ENCODE measurements around the gene TBCC.
A peak's percentile ranks its signal among the peaks of the same experiment; 100 is the strongest.

Gene TBCC, protein sequence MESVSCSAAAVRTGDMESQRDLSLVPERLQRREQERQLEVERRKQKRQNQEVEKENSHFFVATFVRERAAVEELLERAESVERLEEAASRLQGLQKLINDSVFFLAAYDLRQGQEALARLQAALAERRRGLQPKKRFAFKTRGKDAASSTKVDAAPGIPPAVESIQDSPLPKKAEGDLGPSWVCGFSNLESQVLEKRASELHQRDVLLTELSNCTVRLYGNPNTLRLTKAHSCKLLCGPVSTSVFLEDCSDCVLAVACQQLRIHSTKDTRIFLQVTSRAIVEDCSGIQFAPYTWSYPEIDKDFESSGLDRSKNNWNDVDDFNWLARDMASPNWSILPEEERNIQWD

DNA sequence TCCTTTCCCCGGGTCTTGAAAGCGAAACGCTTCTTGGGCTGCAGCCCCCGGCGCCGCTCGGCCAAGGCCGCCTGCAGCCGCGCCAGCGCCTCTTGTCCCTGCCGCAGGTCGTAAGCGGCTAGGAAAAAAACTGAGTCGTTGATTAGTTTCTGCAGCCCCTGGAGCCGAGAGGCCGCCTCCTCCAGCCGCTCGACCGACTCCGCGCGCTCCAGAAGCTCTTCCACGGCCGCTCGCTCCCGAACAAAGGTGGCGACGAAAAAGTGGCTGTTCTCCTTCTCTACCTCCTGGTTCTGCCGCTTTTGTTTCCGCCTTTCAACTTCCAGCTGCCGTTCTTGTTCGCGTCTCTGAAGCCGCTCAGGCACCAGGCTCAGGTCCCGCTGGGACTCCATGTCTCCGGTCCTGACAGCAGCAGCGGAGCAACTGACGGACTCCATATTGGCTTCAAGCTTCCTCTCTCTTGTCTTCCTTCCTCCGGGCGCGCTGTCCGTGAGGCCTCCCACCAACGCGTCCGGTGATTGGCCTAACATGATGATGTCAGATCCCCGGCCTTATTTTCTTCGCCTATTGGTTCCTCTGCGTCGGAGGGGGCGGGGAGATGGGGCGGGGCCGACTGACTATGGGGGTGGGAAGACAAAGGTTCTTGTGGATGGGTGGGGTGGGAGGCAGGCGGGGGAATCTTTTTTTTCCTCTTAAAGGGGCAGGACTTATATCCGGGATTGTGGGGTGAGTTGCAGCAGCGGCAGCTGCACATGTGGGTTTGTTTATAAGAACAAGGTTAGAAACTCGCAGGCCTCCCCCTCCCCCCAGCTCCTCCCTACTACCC lies at the start of gene TBCC:
TSS of gene TBCC (minus strand) at position 464 of the 823 bp plus-strand sequence. CDS start at position 434, 30 bp downstream.
- peak; percentile 99 for DNase-seq (ENCODE audit: low read depth in 2 of 2)
- no peak for TF ChIP-seq CTCF (IDR thresholded peaks at IDR 0.05; ENCODE audit: low read depth, low read length)

GRCh38 chr6:42795651-42796050 lies 49.7 kb upstream of the TBCC start:
- H3K4me3 ChIP-seq (replicated peaks in 1 of 2; ENCODE audit: low read depth in 2 of 2, low read length in 2 of 2) = no peak overlapping the region
- no peak for DNase-seq (ENCODE audit: low read depth in 2 of 2)

More for the DNA sequence above, at the start of gene TBCC:
- H3K4me3 ChIP-seq (replicated peaks in 1 of 2; ENCODE audit: low read depth in 2 of 2, low read length in 2 of 2) = peak within 1 kb of the TSS; percentile 77 to 95

DNA sequence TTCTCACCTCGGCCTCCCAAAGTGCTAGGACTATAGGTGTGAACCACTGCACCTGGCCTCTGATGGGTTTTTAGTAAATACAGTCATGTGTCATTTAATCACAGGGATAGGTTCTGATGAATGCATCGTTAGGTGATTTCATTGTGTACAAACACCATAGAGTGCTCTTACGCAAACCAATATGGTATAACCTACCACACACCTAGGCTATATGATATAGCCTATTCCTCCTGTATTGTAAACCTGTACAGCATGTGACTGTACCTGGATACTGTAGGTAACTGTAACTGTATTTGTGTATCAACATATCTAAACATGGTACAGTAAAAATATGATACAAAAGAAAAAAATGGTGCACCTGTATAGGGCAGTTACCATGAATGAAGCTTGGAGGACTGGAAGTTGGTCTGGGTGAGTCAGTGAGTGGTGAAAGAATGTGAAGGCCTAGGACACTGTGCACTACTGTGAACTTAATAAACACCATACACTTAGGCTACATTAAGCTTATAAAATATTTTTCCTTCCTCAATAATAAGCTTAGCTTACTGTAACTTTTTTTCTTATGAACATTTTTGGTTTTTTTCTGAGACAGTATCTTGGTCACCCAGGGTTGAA lies 45.9 kb upstream of the TBCC start:
- DNase-seq (ENCODE audit: low read depth in 2 of 2) = peak in 1 of 2 donors; percentile 45
- no peak overlapping the region for H3K4me3 ChIP-seq (replicated peaks in 1 of 2; ENCODE audit: low read depth in 2 of 2, low read length in 2 of 2)
- TF ChIP-seq CTCF (IDR thresholded peaks at IDR 0.05; ENCODE audit: low read depth, low read length) = no peak

More at GRCh38 chr6:42795651-42796050, 49.7 kb upstream of the TBCC start:
- no peak for TF ChIP-seq CTCF (IDR thresholded peaks at IDR 0.05; ENCODE audit: low read depth, low read length)

DNA sequence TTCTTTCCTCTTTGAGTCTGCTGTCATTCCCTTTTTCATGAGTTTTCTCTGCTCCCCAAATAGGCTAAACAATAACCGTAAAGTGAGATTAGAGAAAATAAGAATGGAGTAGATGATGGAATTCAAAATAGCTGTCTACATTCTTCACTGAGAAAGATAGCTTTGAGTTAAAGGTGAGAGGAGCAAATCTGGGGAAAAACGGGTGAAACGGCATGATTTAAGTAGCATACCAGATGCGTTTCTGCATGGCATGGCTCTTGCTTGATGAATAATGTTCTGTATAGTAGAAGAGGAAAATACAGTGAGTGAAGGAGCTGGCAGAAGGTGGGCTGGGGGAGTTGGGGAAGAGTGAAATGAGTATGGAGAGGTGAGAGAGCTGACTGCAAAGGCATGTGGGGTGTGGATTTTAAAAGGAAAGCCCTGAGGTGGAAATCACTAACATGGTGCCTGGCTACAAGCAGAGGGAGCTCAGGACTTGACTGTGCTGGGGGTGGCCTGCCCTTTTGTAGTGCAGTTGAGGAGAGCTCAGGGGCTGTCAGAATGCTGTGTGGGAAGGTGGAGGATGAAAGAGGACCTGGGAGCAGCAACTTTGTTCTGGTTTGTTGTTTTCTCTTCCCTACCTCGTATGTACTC lies 44.8 kb upstream of the TBCC start:
- no peak overlapping the region for H3K4me3 ChIP-seq (replicated peaks in 1 of 2; ENCODE audit: low read depth in 2 of 2, low read length in 2 of 2)
- TF ChIP-seq CTCF (IDR thresholded peaks at IDR 0.05; ENCODE audit: low read depth, low read length) = no peak
- no peak for DNase-seq (ENCODE audit: low read depth in 2 of 2)

DNA sequence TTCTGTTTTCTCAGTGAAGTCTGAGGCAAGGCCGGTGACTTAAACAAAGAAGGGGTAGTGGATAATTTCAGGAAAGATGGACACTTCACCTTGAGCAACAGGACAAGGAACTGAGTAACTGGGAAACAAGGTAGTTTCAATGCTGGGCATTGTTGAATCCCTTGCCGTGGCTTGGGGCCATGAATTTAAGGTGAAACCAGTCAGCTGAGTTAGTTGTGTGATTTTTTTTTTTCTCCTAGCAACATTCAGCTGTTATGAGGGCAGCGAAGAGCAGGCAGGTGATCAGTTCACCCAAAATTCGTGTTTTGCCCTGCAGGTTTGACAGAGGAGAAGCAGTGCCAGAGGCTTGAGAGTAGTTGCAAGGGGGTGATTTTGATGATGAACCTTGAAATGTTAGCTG lies 42.8 kb upstream of the TBCC start:
- DNase-seq (ENCODE audit: low read depth in 2 of 2) = no peak
- TF ChIP-seq CTCF (IDR thresholded peaks at IDR 0.05; ENCODE audit: low read depth, low read length) = no peak
- H3K4me3 ChIP-seq (replicated peaks in 1 of 2; ENCODE audit: low read depth in 2 of 2, low read length in 2 of 2) = no peak overlapping the region

DNA sequence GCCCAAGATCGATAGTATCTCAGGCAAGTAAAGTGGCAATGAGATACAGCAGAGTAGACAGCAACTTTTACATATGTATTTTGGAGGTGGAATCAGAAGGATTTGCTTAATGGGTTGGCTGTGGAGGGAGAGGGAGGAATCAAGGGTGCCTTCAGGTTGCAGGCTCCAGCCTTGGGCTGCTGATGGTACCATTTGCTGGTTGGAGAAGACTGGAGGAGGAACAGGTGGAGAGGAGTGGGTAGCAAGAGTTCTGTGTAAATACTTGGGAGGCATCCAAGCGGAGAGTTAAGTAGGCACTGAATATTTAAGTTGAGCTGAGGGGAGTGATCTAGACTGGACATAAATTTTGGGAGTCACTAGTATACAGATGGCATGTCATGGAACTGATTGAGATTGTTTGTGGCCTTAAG lies 41.2 kb upstream of the TBCC start:
- no peak overlapping the region for H3K4me3 ChIP-seq (replicated peaks in 1 of 2; ENCODE audit: low read depth in 2 of 2, low read length in 2 of 2)
- DNase-seq (ENCODE audit: low read depth in 2 of 2) = no peak
- no peak for TF ChIP-seq CTCF (IDR thresholded peaks at IDR 0.05; ENCODE audit: low read depth, low read length)

Measured in cardiac fibroblast (primary cell).